K562 (cell line): ENCODE results near the gene FLT1.

ENCODE experiments used
- ATF6 ChIP-seq: sonication (generic); formaldehyde crosslinking; IDR thresholded peaks from 2 replicates; pipeline ENCODE4 v1.4.0; 2020; ENCODE audit warnings: mild to moderate bottlenecking, missing genetic modification reagents
- BCL6 ChIP-seq: fragments of 250-450 bp; sonication (Bioruptor Pico); IDR thresholded peaks from 2 replicates; pipeline ENCODE4 v1.4.0; 2020
- CTCF ChIP-seq, 3 experiments: IDR thresholded peaks in 2 of 3; conservative IDR thresholded peaks in 1 of 3; 2 replicates each; pipeline ENCODE4 v1.5.1; 2011 to 2012; ENCODE audit warnings: low read length in 3 of 3, mild to moderate bottlenecking in 3 of 3, control low read depth in 2 of 3, improper control_type of control experiment in 1 of 3, inconsistent platforms in 1 of 3, low read depth in 1 of 3, mixed read lengths in 1 of 3, moderate library complexity in 1 of 3; ENCODE audit not compliant: insufficient read depth in 2 of 3
- EGR1 ChIP-seq: fragments of 450-650 bp; conservative IDR thresholded peaks from 2 replicates; pipeline ENCODE4 v1.6.1; 2017; ENCODE audit warnings: mild to moderate bottlenecking
- MNT ChIP-seq, 2 experiments: fragments of 450-650 bp; conservative IDR thresholded peaks; 2 replicates each; pipeline ENCODE4 v1.6.1; 2017; ENCODE audit warnings: mild to moderate bottlenecking in 2 of 2, moderate library complexity in 2 of 2
- ZHX1 ChIP-seq: fragments of 150-350 bp; conservative IDR thresholded peaks from 2 replicates; pipeline ENCODE4 v1.6.1; 2014; ENCODE audit warnings: low read length
- ZNF224 ChIP-seq: sonication (generic); formaldehyde crosslinking; IDR thresholded peaks from 2 replicates; pipeline ENCODE4 v1.8.0; 2022; ENCODE audit warnings: mild to moderate bottlenecking, missing genetic modification reagents
- ZNF318 ChIP-seq, 2 experiments: fragments of 450-650 bp; IDR thresholded peaks; 2 replicates each; pipeline ENCODE4 v1.6.1; 2016; ENCODE audit warnings: mild to moderate bottlenecking in 2 of 2, borderline replicate concordance in 1 of 2, low read depth in 1 of 2, moderate library complexity in 1 of 2

DNA sequence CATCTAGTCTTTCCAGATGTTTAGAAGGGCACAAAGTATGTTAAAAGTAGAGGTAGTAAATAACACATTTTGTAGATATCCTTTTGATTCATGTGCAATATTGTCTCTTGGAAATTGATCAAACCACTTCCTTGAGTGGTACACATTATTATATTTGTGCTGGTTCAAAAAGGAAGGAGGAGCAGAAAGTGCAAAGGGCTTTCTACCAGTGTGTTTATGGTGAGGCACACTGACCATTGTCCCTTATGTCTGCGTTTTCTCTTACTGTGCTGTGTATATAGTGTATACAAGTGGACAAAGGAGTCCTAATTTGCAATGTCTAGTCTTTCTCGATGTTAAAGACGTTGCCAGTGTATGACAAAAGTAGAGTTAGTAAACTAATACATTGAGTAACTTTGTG, 41.4 kb upstream of the FLT1 start:
- TF ChIP-seq ZNF224 (CRISPR knock-in tag) (no peak), ATF6 (no peak), ZHX1 (no peak), EGR1 (no peak), BCL6 (no peak), MNT (conservative IDR thresholded peaks at IDR 0.05) (no peak), CTCF (IDR thresholded peaks at IDR 0.05 in 2 of 3, conservative IDR thresholded peaks at IDR 0.05 in 1 of 3; ENCODE audit: insufficient read depth in 2 of 3, low read depth in 1 of 3, low read length in 3 of 3) (no peak), ZNF318 (IDR thresholded peaks at IDR 0.05; ENCODE audit: borderline replicate concordance in 1 of 2, low read depth in 1 of 2) (no peak)
